HEK293T (cell line): ENCODE data around the gene CSPG5.

Experiments
- CTCF ChIA-PET: fragments of 350-600 bp; formaldehyde crosslinking; extraction: SDS; loops from one replicate; lab custom pipeline; 2021; ENCODE audit warnings: antibody characterized with exemption, inconsistent platforms; lab: Yijun Ruan, JAX
- POLR2A ChIA-PET: fragments of 350-600 bp; formaldehyde crosslinking; extraction: SDS; loops from one replicate; lab custom pipeline; 2020; ENCODE audit warnings: antibody characterized with exemption, inconsistent platforms; lab: Yijun Ruan, JAX
- DNase-seq: peaks from one replicate; pipeline ENCODE4 v3.0.0; 2012; ENCODE audit warnings: mixed read lengths; ENCODE audit errors: extremely low spot score
- ARNT ChIP-seq: fragments of 450-650 bp; IDR thresholded peaks from 2 replicates; pipeline ENCODE4 v1.6.1; 2017; ENCODE audit warnings: mild to moderate bottlenecking
- BHLHE40 ChIP-seq: fragments of 450-650 bp; IDR thresholded peaks from 2 replicates; pipeline ENCODE4 v1.6.1; 2016; ENCODE audit warnings: mild to moderate bottlenecking, moderate library complexity, borderline replicate concordance
- CTBP1 ChIP-seq: fragments of 450-650 bp; IDR thresholded peaks from 2 replicates; pipeline ENCODE4 v1.6.1; 2016; ENCODE audit warnings: borderline replicate concordance
- ELF4 ChIP-seq: fragments of 450-650 bp; IDR thresholded peaks from 2 replicates; pipeline ENCODE4 v1.6.1; 2017; ENCODE audit warnings: antibody characterized with exemption
- FOXA1 ChIP-seq: fragments of 450-650 bp; IDR thresholded peaks from 2 replicates; pipeline ENCODE4 v1.6.1; 2016; ENCODE audit warnings: mild to moderate bottlenecking
- FOXK2 ChIP-seq: fragments of 450-650 bp; IDR thresholded peaks from 2 replicates; pipeline ENCODE4 v1.6.1; 2016; ENCODE audit warnings: mild to moderate bottlenecking
- FOXM1 ChIP-seq: fragments of 450-650 bp; IDR thresholded peaks from 2 replicates; pipeline ENCODE4 v1.6.1; 2017; ENCODE audit warnings: mild to moderate bottlenecking, borderline replicate concordance
- HDGF ChIP-seq: fragments of 450-650 bp; IDR thresholded peaks from 2 replicates; pipeline ENCODE4 v1.6.1; 2017; ENCODE audit warnings: antibody characterized with exemption, borderline replicate concordance
- L3MBTL2 ChIP-seq: fragments of 450-650 bp; conservative IDR thresholded peaks from 2 replicates; pipeline ENCODE4 v1.6.1; 2016; ENCODE audit warnings: mild to moderate bottlenecking
- LEF1 ChIP-seq: fragments of 450-650 bp; IDR thresholded peaks from 2 replicates; pipeline ENCODE4 v1.6.1; 2017; ENCODE audit warnings: mild to moderate bottlenecking, borderline replicate concordance
- NFRKB ChIP-seq: fragments of 450-650 bp; IDR thresholded peaks from 2 replicates; pipeline ENCODE4 v1.6.1; 2016; ENCODE audit warnings: mild to moderate bottlenecking, moderate library complexity
- PKNOX1 ChIP-seq: fragments of 450-650 bp; IDR thresholded peaks from 2 replicates; pipeline ENCODE4 v1.6.1; 2016
- SP1 ChIP-seq: fragments of 450-650 bp; IDR thresholded peaks from 2 replicates; pipeline ENCODE4 v1.6.1; 2017
- SUZ12 ChIP-seq: fragments of 450-650 bp; IDR thresholded peaks from 2 replicates; pipeline ENCODE4 v1.6.1; 2016; ENCODE audit warnings: mild to moderate bottlenecking
- TARDBP ChIP-seq: fragments of 450-650 bp; IDR thresholded peaks from 2 replicates; pipeline ENCODE4 v1.6.1; 2016
- ZNF384 ChIP-seq: fragments of 450-650 bp; IDR thresholded peaks from 2 replicates; pipeline ENCODE4 v1.6.1; 2016

The CSPG5 gene

DNA sequence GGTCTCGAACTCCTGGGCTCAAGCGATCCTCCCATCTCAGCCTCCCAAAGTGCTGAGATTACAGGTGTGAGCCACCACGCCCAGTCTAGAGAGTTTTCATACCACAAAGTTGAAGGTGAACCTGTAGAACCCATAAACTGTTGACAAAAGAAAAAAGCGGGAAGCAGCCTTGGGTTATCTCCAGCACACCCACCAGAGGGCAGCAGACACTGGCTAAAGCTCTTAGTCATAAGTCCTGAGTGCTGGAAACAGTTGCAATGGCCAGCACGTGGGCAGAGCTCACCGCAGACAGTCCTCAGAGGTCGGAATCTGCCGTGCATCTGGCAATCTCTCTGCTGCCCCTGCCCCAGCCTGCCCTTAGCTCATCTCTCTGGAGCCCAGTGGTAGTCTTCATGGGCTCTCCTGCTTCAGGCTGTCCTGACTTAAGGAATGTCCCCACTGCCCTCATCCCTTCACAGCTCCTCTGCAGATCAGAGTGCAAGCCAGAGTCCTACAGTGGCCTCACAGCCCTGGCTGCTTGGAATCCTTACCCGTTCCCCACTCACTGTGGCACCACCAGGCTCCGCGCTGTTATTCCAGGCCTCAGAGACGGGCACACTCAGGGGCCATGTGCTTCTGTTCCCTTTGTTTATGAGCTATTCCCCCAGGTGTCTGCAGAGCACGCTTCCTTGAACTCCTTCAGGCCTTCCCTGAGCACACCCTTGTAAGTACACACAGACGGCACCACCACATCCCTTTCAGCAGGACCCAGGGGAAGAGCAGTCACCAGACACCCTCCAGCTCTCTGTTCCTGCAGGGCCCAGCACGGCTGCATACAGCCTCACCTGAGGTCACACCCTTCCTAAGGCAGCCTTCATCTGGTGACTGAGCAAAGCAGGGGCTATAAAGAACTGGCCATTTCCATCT lies 56.3 kb downstream of the CSPG5 start:
- CTCF ChIA-PET = interaction anchor here (0.5 to 2.2 kb wide), 18 partner anchors 11 to 634 kb away, joined by 3 to 16 read pairs (median 3); no protein-coding TSS in a partner anchor
- no peak for TF ChIP-seq LEF1
- peak; percentile 99 for TF ChIP-seq L3MBTL2
- peak; percentile 81; the same call in 1 of the 2 replicates for TF ChIP-seq HDGF
- peak; percentile 91 for TF ChIP-seq ZNF384
- POLR2A ChIA-PET = interaction anchor here (0.8 to 2.6 kb wide), 9 partner anchors 9 to 303 kb away, joined by 3 to 12 read pairs (median 4); partner anchors contain the start of genes DHX30, ELP6, PTPN23 and SCAP

DNA sequence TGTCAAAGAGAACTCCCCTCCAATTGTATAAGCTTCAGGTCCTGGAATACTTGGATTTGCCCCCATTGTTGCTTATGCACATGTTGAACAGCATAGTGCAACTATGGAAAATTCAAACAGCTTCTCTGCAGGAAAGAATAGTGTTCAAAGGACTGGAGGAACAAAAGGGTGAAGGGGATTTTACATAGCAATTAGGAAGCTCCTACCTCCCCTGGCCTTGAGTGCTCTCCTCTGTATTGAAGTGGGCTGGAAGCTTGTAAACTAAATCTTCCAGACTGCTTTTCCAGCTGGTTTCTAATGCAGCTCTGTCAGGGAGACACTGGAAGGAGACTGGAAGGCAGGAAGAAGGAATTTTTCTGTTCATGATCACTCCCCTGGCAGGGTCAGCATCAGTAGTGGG lies 57.9 kb downstream of the CSPG5 start:
- ChIA-PET POLR2A (interaction anchor here (2.6 kb wide), 1 partner anchor 304 kb away, joined by 9 read pairs; no protein-coding TSS in a partner anchor), CTCF (interaction anchor here (0.5 to 2.2 kb wide), 3 partner anchors 35 to 290 kb away, joined by 3 to 16 read pairs (median 5); no protein-coding TSS in a partner anchor)
- DNase-seq = no peak
- TF ChIP-seq BHLHE40 = no peak
- no peak for TF ChIP-seq NFRKB
- TF ChIP-seq CTBP1 = no peak
- no peak for TF ChIP-seq FOXA1
- no peak for TF ChIP-seq HDGF
- no peak for TF ChIP-seq FOXK2
- TF ChIP-seq LEF1 = no peak
- no peak for TF ChIP-seq FOXM1
- no peak for TF ChIP-seq TARDBP
- TF ChIP-seq ELF4 = no peak
- no peak for TF ChIP-seq SUZ12

More for the DNA sequence above, 56.3 kb downstream of the CSPG5 start:
- peak; percentile 89 for DNase-seq

- CTCF ChIA-PET = no interaction called here
- POLR2A ChIA-PET = no interaction called here
- TF ChIP-seq BHLHE40 (no peak), ELF4 (no peak), ZNF384 (no peak), PKNOX1 (no peak), NFRKB (no peak), L3MBTL2 (no peak), CTBP1 (no peak), HDGF (no peak)
- DNase-seq = no peak
Measured at GRCh38 chr3:47517937-47518336, 60.7 kb downstream of the CSPG5 start.

DNA sequence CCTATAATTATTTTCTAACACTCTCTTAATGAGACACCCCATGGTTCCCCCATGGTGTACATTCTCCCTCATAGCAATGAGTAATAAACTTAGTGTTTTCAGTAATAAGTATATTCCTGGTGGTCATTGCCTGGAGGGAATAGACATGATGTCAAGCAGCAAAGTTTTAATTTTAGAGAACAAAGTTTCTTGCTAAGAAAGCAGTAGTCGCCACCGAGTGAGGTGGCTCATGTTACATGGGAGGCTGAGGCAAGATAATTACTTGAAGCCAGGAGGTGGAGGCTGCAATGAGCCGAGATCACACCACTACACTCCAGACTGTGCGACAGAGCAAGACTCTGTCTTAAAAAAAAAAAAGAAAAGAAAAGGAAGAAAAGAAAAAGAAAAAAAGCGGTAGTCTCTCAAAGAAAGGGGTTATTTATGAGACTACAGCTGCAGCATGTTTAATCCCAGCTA lies 62.8 kb downstream of the CSPG5 start:
- DNase-seq = no peak
- ChIA-PET CTCF (interaction anchor here (0.6 kb wide), 1 partner anchor 275 kb away, joined by 3 read pairs; no protein-coding TSS in a partner anchor), POLR2A (interaction anchor here (0.6 to 1.8 kb wide), 3 partner anchors 41 to 656 kb away, joined by 3 to 5 read pairs (median 3); partner anchors contain the start of gene SCAP)
- TF ChIP-seq TARDBP (no peak), L3MBTL2 (peak; percentile 51; the same call in 1 of the 2 replicates)

- TF ChIP-seq SUZ12 (no peak), LEF1 (no peak), ZNF384 (no peak), BHLHE40 (no peak), NFRKB (no peak), HDGF (no peak), L3MBTL2 (no peak), PKNOX1 (no peak), TARDBP (no peak), SP1 (no peak)
- CTCF ChIA-PET = no interaction called here
- DNase-seq = no peak
- POLR2A ChIA-PET = interaction anchor here (1.8 kb wide), 1 partner anchor 40 kb away, joined by 5 read pairs; the partner anchor contains the start of gene SCAP
Measured at GRCh38 chr3:47515100-47515499, 63.6 kb downstream of the CSPG5 start.

DNA sequence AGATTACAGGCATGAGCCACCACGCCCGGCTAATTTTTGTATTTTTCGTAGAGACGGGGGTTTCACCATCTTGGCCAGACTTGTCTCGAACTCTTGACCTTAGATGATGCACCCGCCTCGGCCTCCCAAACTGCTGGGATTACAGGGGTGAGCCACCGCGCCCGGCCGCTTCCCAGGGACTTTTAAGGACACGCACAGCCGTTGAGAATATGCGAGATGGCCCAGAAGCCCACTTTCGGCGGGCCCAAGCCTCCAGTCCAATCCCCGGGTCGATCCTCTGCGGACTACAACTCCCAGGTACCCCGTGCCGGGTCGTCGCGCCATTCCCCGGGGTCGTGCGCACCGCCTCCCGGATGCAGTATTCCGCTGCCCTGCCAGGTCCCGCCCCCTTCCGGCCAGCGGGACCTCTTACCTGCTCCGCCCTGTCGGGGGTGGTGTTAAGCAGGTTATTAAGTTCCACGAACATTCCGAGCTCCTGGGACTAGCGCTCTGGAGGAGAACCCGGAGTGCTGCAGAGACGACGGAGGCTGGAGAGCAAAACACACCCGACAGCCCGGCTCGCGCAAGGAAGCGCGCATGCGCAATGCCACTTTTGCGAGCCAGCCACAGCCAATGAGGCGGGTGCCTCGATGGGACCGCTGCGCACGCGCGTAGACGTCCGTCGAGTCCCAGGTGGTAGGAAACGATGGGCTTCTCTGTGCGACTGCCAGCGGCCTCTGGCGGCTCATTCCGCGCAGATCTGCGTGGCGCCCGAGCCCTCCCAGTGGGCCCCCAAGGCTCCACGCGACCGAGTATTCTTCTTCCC lies 65.3 kb downstream of the CSPG5 start, which contains the start of gene ELP6:
Gene ELP6, minus strand, starts transcription at position 588 of the 805 bp plus-strand sequence. Its CDS starts 122 bp downstream, at position 466.
- no peak for TF ChIP-seq NFRKB
- TF ChIP-seq SP1 = no peak
- TF ChIP-seq ZNF384 = no peak; the same call in 1 of the 2 replicates
- no peak for TF ChIP-seq ARNT
- TF ChIP-seq SUZ12 = no peak
- TF ChIP-seq FOXM1 = no peak
- TF ChIP-seq CTBP1 = no peak
- TF ChIP-seq ELF4 = peak; percentile 37; the same call in 1 of the 2 replicates
- no peak for TF ChIP-seq PKNOX1
- TF ChIP-seq HDGF = no peak
- peak; percentile 87 for TF ChIP-seq L3MBTL2
- TF ChIP-seq FOXA1 = no peak
- no peak for TF ChIP-seq LEF1
- no peak for TF ChIP-seq FOXK2
- ChIA-PET POLR2A (interaction anchor here (0.9 to 1.7 kb wide), 5 partner anchors 9 to 256 kb away, joined by 3 to 4 read pairs (median 4); no protein-coding TSS in a partner anchor), CTCF (no interaction called here)
- DNase-seq = peak; percentile 96
